Activated CD4-positive, alpha-beta T cell treated with anti-CD3 and anti-CD28 coated beads, Interleukin-2, amount 10 ng/mL, durations not matched to agents 7 days and 5 days (primary cell): ENCODE data around the gene DMRTC1. TPM values are rescaled to one million over a fixed set of nuclear protein-coding genes. Genes with fewer than 3 reads are reported as not detected.
"Not testable (repeated sequence)": the region's sequence is repeated elsewhere in the genome, so short reads cannot be mapped to it uniquely, and the experiment has no call there.

Experiments used
- CTCF ChIA-PET: fragments of 350-600 bp; sonication (Branson Sonifier 250); formaldehyde crosslinking; loops from one replicate; lab custom pipeline; 2021; ENCODE audit warnings: antibody characterized with exemption; lab: Charles Lee
- POLR2A ChIA-PET: fragments of 350-600 bp; sonication (Branson Sonifier 250); formaldehyde crosslinking; loops from one replicate; lab custom pipeline; 2021; ENCODE audit warnings: antibody characterized with exemption; lab: Charles Lee
- DNase-seq: peaks from one replicate; pipeline ENCODE4 v3.0.0-alpha.2; 2020
- H3K27ac Mint-ChIP-seq: one replicate; pipeline ENCODE4 v1.8.0; 2021; ENCODE audit warnings: mild to moderate bottlenecking, moderate library complexity, mixed read lengths
- H3K27me3 Mint-ChIP-seq: one replicate; pipeline ENCODE4 v1.8.0; 2021; ENCODE audit warnings: mixed read lengths
- H3K36me3 Mint-ChIP-seq: one replicate; pipeline ENCODE4 v1.8.0; 2021; ENCODE audit warnings: low read depth, mixed read lengths
- H3K4me1 Mint-ChIP-seq: one replicate; pipeline ENCODE4 v1.8.0; 2021; ENCODE audit warnings: mixed read lengths
- H3K4me3 Mint-ChIP-seq: one replicate; pipeline ENCODE4 v1.8.0; 2021; ENCODE audit warnings: mild to moderate bottlenecking, moderate library complexity, mixed read lengths
- H3K9me3 Mint-ChIP-seq: one replicate; pipeline ENCODE4 v1.8.0; 2021; ENCODE audit warnings: mixed read lengths
- total RNA-seq, 2 experiments: library from RNA; stranded (reverse); gene quantifications; one replicate each; pipeline ENCODE4 v1.2.3, GENCODE V29; 2021

DMRTC1 gene
- total RNA-seq, 2 experiments from 2014 or later = 0.12 TPM; not detected in 1

DNA sequence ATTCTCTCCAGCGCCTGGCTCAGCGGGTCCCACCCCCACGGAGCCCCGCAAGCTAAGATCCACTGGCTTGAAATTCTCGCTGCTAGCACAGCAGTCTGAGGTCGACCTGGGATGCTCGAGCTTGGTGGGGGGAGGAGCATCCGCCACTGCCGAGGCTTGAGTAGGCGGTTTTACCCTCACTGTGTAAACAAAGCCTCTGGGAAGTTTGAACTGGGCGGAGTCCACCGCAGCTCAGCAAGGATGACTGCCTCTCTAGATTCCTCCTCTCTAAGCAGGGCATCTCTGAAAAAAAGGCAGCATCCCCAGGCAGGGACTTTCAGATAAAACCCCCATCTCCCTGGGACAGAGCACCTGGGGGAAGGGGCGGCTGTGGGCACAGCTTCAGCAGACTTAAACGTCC is 53.9 kb downstream of the DMRTC1 start:
- H3K27me3 Mint-ChIP-seq, H3K9me3 Mint-ChIP-seq, H3K27ac Mint-ChIP-seq, H3K4me1 Mint-ChIP-seq, DNase-seq, CTCF ChIA-PET, H3K4me3 Mint-ChIP-seq, H3K36me3 Mint-ChIP-seq, POLR2A ChIA-PET: not testable (repeated sequence)

DNA sequence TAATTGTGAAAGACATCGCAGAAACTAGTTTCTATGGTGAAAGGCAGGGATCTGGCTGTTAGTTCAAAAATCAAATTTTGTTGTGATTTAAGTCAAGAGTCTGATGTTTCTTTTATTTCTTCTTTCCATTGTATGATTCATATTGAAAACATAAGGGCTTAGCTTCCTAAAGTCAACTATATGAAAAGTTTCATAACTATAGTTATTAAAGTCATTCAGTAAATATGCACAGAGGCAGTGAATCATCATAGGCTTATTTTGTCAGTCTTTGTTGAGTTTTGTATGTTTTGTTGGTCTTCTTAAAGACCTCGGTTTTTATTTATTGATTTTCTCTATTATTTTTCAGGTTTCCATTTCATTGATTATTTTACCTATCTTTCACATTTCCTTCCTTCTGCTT is 60.7 kb downstream of the DMRTC1 start:
- DNase-seq, H3K4me1 Mint-ChIP-seq, H3K4me3 Mint-ChIP-seq, H3K9me3 Mint-ChIP-seq, H3K36me3 Mint-ChIP-seq, POLR2A ChIA-PET, H3K27ac Mint-ChIP-seq, H3K27me3 Mint-ChIP-seq, CTCF ChIA-PET: not testable (repeated sequence)

DNA sequence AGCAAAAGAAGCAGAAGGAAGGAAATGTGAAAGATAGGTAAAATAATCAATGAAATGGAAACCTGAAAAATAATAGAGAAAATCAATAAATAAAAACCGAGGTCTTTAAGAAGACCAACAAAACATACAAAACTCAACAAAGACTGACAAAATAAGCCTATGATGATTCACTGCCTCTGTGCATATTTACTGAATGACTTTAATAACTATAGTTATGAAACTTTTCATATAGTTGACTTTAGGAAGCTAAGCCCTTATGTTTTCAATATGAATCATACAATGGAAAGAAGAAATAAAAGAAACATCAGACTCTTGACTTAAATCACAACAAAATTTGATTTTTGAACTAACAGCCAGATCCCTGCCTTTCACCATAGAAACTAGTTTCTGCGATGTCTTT is 106.1 kb downstream of the DMRTC1 start:
- H3K4me3 Mint-ChIP-seq, H3K27me3 Mint-ChIP-seq, H3K4me1 Mint-ChIP-seq, H3K9me3 Mint-ChIP-seq, CTCF ChIA-PET, H3K36me3 Mint-ChIP-seq, DNase-seq, POLR2A ChIA-PET, H3K27ac Mint-ChIP-seq: not testable (repeated sequence)

DNA sequence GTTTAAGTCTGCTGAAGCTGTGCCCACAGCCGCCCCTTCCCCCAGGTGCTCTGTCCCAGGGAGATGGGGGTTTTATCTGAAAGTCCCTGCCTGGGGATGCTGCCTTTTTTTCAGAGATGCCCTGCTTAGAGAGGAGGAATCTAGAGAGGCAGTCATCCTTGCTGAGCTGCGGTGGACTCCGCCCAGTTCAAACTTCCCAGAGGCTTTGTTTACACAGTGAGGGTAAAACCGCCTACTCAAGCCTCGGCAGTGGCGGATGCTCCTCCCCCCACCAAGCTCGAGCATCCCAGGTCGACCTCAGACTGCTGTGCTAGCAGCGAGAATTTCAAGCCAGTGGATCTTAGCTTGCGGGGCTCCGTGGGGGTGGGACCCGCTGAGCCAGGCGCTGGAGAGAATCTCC is 112.9 kb downstream of the DMRTC1 start:
- POLR2A ChIA-PET, DNase-seq, H3K4me1 Mint-ChIP-seq, H3K27ac Mint-ChIP-seq, H3K27me3 Mint-ChIP-seq, H3K4me3 Mint-ChIP-seq, H3K9me3 Mint-ChIP-seq, H3K36me3 Mint-ChIP-seq, CTCF ChIA-PET: not testable (repeated sequence)

Other genes starting within 250 kb of the DMRTC1 start
- gene PHKA1, start 229.5 kb downstream of the DMRTC1 start, total RNA-seq = under 1 TPM; 0.60 to 0.87 TPM
- under 1 TPM in 1 of 2 experiments, not detected in 1; 0.12 TPM for gene DMRTC1B, start 166.9 kb downstream of the DMRTC1 start, total RNA-seq
- gene FAM236B, start 161.2 kb downstream of the DMRTC1 start, total RNA-seq = not detected
- gene FAM236D, start 135.6 kb downstream of the DMRTC1 start, total RNA-seq = not detected
- not detected for gene FAM236C, start 31.2 kb downstream of the DMRTC1 start, total RNA-seq
- not detected for gene FAM236A, start 5.6 kb downstream of the DMRTC1 start, total RNA-seq
- gene PABPC1L2B, start 59.1 kb upstream of the DMRTC1 start, total RNA-seq = not detected
- gene PABPC1L2A, start 135.7 kb upstream of the DMRTC1 start, total RNA-seq = not detected